ENCODE results near the gene FIZ1. TPM values are rescaled to one million over a fixed set of nuclear protein-coding genes. Genes with fewer than 3 reads are reported as not detected.

The FIZ1 gene
- total RNA-seq, 1 donor from 2014 or later, result 19.1 TPM

GRCh38 chr19:55635334-55635717 lies 36.0 kb upstream of the FIZ1 start:
- Mint-ChIP-seq H3K36me3 (ENCODE audit: unreplicated experiment) (peaks cover 10% of the 10 kb centered on the region), H3K4me1 (ENCODE audit: unreplicated experiment) (peaks cover 52% of the 10 kb centered on the region), H3K9me3 (ENCODE audit: unreplicated experiment) (no peaks in the 10 kb centered on the region), H3K27ac (ENCODE audit: unreplicated experiment) (peak overlapping the region; percentile 99), H3K27me3 (ENCODE audit: unreplicated experiment) (no peaks in the 10 kb centered on the region), H3K4me3 (ENCODE audit: unreplicated experiment) (peak overlapping the region; percentile 100)
- no peak for DNase-seq (ENCODE audit: extremely low spot score, unreplicated experiment)
- TF ChIP-seq CTCF (IDR thresholded peaks at IDR 0.05), result no peak

DNA sequence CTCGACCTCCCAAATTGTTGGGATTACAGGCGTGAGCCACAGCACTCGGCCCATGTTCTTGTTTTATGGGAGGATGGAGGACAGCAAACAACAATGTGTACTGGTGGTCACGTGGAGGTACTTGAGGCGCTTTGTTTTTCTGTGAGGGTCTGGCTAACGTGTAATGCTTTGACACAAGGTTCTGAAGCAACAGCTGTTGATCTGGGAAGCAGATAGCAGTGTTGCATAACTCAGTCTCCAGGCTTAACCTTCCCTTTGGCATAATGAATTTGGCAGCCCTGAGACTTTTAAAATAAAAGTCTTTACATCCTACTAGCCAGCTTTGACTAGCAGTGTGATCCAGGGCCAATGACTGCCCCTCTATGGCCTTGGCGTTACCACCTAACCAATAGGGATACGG lies 34.5 kb upstream of the FIZ1 start:
- no peaks in the 10 kb centered on the region for H3K9me3 Mint-ChIP-seq (ENCODE audit: unreplicated experiment)
- DNase-seq (ENCODE audit: extremely low spot score, unreplicated experiment), result no peak
- H3K4me3 Mint-ChIP-seq (ENCODE audit: unreplicated experiment), result peak overlapping the region; percentile 100
- no peaks in the 10 kb centered on the region for H3K27me3 Mint-ChIP-seq (ENCODE audit: unreplicated experiment)
- peaks cover 39% of the 10 kb centered on the region for H3K4me1 Mint-ChIP-seq (ENCODE audit: unreplicated experiment)
- H3K36me3 Mint-ChIP-seq (ENCODE audit: unreplicated experiment), result peaks cover 7% of the 10 kb centered on the region
- no peak overlapping the region for H3K27ac Mint-ChIP-seq (ENCODE audit: unreplicated experiment)
- no peak for TF ChIP-seq CTCF (IDR thresholded peaks at IDR 0.05)

GRCh38 chr19:55632463-55632834 lies 33.1 kb upstream of the FIZ1 start:
- no peaks in the 10 kb centered on the region for H3K9me3 Mint-ChIP-seq (ENCODE audit: unreplicated experiment)
- TF ChIP-seq CTCF (IDR thresholded peaks at IDR 0.05), result peak; percentile 83
- H3K36me3 Mint-ChIP-seq (ENCODE audit: unreplicated experiment), result peaks cover 4% of the 10 kb centered on the region
- peak; percentile 93 for DNase-seq (ENCODE audit: extremely low spot score, unreplicated experiment)
- no peaks in the 10 kb centered on the region for H3K27me3 Mint-ChIP-seq (ENCODE audit: unreplicated experiment)
- H3K4me3 Mint-ChIP-seq (ENCODE audit: unreplicated experiment), result no peak overlapping the region
- peak overlapping the region; percentile 59 for H3K27ac Mint-ChIP-seq (ENCODE audit: unreplicated experiment)
- peaks cover 32% of the 10 kb centered on the region for H3K4me1 Mint-ChIP-seq (ENCODE audit: unreplicated experiment)

DNA sequence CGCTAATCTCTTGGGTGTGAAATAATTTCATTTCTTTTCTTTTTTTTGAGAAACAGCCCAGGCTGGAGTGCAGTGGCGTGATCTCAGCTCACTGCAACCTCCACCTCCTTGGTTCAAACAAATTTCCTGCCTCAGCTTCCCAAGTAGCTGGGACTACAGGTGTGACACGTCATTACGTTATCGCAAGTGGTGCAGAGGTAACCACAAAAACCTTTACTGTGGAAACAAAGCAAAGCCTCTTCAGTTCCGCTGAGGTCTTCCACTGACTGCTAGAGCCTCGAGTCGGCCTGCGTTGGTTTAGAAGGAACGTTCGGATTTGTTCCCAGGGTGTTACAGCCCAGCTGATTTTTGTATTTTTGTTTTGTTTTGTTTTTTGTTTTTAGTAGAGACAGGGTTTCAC lies 27.0 kb upstream of the FIZ1 start:
- DNase-seq (ENCODE audit: extremely low spot score, unreplicated experiment), result no peak
- H3K27me3 Mint-ChIP-seq (ENCODE audit: unreplicated experiment), result no peaks in the 10 kb centered on the region
- TF ChIP-seq CTCF (IDR thresholded peaks at IDR 0.05), result no peak
- H3K27ac Mint-ChIP-seq (ENCODE audit: unreplicated experiment), result no peak overlapping the region
- peaks cover 1% of the 10 kb centered on the region for H3K36me3 Mint-ChIP-seq (ENCODE audit: unreplicated experiment)
- H3K4me3 Mint-ChIP-seq (ENCODE audit: unreplicated experiment), result no peak overlapping the region
- H3K4me1 Mint-ChIP-seq (ENCODE audit: unreplicated experiment), result peaks cover 17% of the 10 kb centered on the region
- no peaks in the 10 kb centered on the region for H3K9me3 Mint-ChIP-seq (ENCODE audit: unreplicated experiment)

- H3K27ac Mint-ChIP-seq (ENCODE audit: unreplicated experiment), result peak overlapping the region; percentile 68
- H3K27me3 Mint-ChIP-seq (ENCODE audit: unreplicated experiment), result no peaks in the 10 kb centered on the region
- TF ChIP-seq CTCF (IDR thresholded peaks at IDR 0.05), result no peak
- peaks cover 17% of the 10 kb centered on the region for H3K4me1 Mint-ChIP-seq (ENCODE audit: unreplicated experiment)
- no peak for DNase-seq (ENCODE audit: extremely low spot score, unreplicated experiment)
- peak overlapping the region; percentile 91 for H3K4me3 Mint-ChIP-seq (ENCODE audit: unreplicated experiment)
- peaks cover 1% of the 10 kb centered on the region for H3K36me3 Mint-ChIP-seq (ENCODE audit: unreplicated experiment)
- no peaks in the 10 kb centered on the region for H3K9me3 Mint-ChIP-seq (ENCODE audit: unreplicated experiment)
These were observed 25.6 kb upstream of the FIZ1 start for GRCh38 chr19:55625004-55625326.
